Epithelial cell of proximal tubule (primary cell): ENCODE results near the gene CTNNBL1. TPM values are rescaled to one million over a fixed set of nuclear protein-coding genes. Genes with fewer than 3 reads are reported as not detected.

Source experiments
- DNase-seq: peaks from one replicate; pipeline ENCODE4 v3.0.0-alpha.2; 2011; ENCODE audit warnings: low read depth
- H3K4me3 ChIP-seq: 2 replicates; pipeline ENCODE4 v1.5.1; 2011; ENCODE audit warnings: low read depth, mild to moderate bottlenecking, low read length
- total RNA-seq: library from RNA; depleted of rRNA; stranded (reverse); fragments of >200 nt; gene quantifications from 2 replicates; pipeline ENCODE4 v1.2.3, GENCODE V29; 2015
- TF ChIP-seq, protein P1 (sequence below): conservative IDR thresholded peaks from 2 replicates; pipeline ENCODE4 v1.5.1; 2012; ENCODE audit warnings: low read depth, mild to moderate bottlenecking, low read length

The CTNNBL1 gene
- total RNA-seq, 1 donor from 2014 or later: 25.6 TPM

DNA sequence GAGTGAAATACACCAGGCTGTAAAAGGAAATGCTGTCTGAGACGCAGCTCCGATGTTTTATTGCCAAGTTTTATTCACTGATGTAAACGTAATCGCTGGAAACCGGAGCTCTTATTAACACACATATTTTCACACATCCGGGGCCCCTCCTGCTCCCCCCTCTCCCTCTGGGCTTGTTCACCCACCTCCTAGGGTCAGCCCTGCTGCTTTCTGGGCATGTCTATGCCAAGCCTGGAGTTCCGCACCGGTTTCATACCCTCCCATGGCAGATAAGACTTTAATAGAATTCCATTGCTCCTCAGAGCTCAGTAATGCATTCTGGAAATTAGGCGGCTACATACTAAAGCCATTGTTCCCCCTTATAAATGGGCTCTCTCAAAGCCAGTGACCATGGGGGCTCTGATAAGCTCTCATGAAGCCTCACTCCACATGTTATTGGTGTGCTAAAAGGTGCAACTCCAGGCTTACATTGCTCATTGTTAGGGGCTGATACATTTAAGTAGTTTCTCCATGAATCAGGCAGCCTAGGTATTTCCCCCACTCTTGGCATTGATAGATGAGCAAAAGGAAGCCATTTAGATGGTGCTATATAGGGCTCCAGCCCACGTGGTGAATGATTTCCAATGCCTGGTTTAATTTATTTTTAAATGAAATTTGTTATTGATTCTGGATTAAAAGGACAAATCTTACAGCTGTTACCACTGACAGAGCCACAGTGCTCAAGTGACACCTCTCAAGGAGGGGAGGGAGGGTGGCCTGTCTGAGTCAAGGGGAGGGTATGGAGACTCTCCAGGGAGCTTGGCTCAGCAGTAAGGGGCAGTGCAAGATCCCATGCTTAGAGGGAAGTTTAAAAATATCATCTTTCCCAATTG, 204.6 kb downstream of the CTNNBL1 start:
- TF ChIP-seq, protein P1, sequence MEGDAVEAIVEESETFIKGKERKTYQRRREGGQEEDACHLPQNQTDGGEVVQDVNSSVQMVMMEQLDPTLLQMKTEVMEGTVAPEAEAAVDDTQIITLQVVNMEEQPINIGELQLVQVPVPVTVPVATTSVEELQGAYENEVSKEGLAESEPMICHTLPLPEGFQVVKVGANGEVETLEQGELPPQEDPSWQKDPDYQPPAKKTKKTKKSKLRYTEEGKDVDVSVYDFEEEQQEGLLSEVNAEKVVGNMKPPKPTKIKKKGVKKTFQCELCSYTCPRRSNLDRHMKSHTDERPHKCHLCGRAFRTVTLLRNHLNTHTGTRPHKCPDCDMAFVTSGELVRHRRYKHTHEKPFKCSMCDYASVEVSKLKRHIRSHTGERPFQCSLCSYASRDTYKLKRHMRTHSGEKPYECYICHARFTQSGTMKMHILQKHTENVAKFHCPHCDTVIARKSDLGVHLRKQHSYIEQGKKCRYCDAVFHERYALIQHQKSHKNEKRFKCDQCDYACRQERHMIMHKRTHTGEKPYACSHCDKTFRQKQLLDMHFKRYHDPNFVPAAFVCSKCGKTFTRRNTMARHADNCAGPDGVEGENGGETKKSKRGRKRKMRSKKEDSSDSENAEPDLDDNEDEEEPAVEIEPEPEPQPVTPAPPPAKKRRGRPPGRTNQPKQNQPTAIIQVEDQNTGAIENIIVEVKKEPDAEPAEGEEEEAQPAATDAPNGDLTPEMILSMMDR: no peak
- no peak for DNase-seq
- H3K4me3 ChIP-seq: no peak overlapping the region

DNA sequence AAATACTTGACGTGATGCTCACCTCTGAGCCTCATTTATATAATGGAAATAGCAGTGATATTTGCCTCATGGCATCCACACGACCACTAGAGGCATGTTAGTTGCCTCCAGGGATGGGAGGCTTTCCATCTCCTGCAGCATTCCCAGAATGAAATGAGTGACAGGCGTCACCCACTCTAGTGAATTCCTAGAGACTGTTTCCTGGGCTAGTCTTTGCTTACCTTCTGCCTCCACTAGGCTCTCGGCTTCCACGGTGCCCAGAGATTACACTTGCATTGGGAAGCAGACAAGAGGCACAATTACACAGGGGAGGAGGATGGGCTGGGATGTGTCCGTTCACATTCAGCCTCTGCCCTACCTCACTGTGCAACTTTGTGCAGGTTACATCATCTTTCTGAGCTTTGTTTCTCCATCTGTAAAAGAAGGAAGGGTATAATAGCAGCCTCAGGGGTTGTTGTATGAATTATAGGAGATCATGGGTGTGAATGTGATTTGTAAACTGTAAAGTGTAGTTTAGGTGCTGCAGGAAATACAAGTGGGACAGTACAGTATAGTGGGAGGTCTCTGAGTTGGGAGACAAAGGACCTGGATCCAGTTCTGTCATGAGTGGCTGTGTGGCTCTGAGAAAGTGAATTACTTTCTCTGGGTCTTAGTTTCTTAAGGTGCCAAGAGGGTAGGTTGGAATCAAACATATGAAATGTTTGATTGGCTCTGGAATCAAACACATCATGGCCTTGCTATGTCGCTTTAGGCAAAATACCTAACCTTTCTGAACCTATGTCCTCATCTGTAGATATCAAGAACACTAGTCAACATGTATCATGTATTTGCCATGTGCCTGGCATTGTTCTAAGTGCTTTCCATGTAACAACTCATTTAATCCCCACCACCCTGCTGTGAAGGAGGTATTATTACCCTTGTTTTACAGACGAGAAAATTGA, 205.5 kb downstream of the CTNNBL1 start:
- TF ChIP-seq, protein P1: no peak
- no peak overlapping the region for H3K4me3 ChIP-seq
- DNase-seq: no peak

DNA sequence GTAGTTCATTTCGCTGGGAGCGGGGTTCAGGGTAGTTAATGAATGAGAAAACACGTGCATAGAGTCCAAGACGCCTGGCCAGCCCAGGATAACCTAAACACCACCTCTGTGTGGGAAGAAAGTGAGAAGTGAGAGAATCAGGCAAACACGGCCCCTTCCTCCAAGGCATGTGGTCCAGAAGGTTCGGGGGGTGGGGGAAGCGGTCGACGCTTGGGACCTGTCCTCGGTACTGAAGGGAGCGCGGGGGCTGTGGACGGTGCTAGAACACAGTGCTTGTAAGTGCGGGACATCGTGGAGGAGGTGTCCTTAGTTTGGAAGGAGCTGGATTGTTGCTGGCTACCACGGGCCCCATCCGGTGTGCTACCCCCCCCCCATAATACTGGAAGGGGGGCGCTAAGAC, 207.4 kb downstream of the CTNNBL1 start:
- H3K4me3 ChIP-seq: no peak overlapping the region

DNA sequence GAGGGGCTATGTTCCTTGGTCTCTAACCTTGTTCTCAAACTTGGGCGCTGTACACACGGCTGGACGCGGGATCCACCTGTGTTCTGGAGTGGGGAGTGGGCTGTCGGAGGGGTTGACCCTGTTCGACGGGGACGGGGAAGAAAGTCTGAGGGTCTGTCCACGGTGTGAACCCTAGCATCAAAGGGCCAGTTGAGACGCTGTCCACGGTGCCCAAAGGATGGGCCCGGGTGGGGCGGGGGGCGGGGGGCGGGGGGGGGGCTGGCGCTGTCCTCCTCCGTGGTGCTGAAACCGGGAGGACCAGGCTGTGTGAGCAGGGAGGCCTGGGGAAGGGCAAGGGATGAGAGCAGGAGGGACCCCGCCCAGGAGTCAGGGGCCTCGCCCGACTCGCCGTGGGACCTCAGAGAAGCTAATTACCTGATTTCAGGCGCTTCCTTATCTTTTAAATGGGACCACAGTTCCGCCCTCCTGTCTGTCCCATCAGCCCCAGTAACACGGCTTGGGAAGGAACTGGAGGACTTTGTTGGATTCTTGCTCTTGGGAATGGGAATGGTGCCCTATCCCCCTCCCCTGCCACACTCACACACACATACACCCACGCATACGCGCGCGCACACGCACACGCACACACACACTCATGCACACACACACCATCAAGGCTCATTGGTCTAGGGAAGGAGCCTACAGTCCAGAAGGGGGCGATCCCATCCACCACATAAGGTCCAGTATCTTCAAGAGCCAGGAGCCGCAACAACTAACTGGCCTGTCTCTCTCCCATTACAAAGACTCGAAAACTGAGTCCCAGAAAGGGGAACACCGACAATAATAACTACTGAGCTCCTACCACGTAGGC, 208.0 kb downstream of the CTNNBL1 start:
- H3K4me3 ChIP-seq: peak overlapping the region; percentile 66
- DNase-seq: peak; percentile 40

More for the DNA sequence above, 207.4 kb downstream of the CTNNBL1 start:
- no peak for DNase-seq
- TF ChIP-seq, protein P1: no peak

DNA sequence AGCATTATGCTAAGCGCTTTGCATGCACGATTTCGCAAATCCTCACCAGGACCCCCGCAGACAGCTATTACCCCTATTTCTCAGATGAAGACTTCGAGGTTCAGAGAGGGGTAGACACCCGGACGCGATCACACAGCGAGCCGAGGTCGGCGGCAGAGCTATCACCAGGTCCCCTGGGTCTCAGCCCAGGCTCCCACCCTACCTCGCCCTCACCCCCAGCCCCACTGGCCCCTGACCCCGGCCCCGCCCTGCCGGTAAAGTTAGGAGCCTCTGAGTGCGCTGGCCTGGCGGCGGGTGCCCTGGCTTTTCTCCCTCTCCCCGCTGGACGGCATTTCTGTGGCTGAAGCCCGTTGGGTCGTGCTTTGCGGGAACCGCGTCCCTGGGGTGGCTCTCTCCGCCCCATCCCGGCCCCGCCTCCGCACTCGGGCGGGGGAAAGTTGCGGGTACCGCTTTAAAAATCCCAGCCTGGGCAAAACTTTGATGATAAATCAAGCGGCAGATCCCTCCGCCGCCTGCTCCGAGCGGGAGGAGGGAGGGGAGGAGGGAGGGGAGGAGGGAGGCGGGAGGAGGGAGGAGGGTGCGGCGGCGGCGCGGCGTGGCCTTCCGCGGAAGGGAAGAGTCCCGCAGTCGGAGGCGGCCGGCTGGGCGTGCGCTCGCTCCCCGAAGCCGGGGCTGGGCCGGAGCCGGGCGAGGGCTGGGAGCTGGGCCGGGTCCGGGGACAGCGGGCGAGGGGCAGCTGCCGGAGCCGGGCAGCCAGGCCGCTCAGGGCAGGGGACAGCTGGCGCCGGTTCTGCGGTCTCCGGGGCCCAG, 208.9 kb downstream of the CTNNBL1 start, which contains the start of gene VSTM2L:
TSS of gene VSTM2L (plus strand) at position 624 of the 810 bp plus-strand sequence. CDS start 224 bp downstream, outside the sequence.
- H3K4me3 ChIP-seq: peak within 1 kb of the TSS; percentile 66
- TF ChIP-seq, protein P1: no peak
- peak; percentile 13 for DNase-seq

More for the DNA sequence above, 208.0 kb downstream of the CTNNBL1 start:
- TF ChIP-seq, protein P1: peak; percentile 79
